Measurements from ENCODE around the gene SGCE. TPM values are rescaled to one million over a fixed set of nuclear protein-coding genes. Genes with fewer than 3 reads are reported as not detected.

The SGCE gene
- total RNA-seq, 3 donors from 2014 or later = 6.8 to 70.2 (median 6.8) TPM

GRCh38 chr7:94650147-94651051, 5.5 kb downstream of the SGCE start:
- Histone ChIP-seq H3K4me3 (no peak overlapping the region), H3K9me3 (no peaks in the 10 kb centered on the region), H3K36me3 (ENCODE audit: low read depth) (no peaks in the 10 kb centered on the region), H3K4me1 (ENCODE audit: low read depth) (peaks cover 5% of the 10 kb centered on the region)
- DNase-seq = no peak
- no peak for TF ChIP-seq CTCF (IDR thresholded peaks at IDR 0.05)
- no peak for ATAC-seq
- intact Hi-C loops (cut with DNase I, micrococcal nuclease) = no loop called here

- ATAC-seq (no peak), DNase-seq (no peak)
- intact Hi-C loops (cut with DNase I, micrococcal nuclease) = no loop called here
- no peak for TF ChIP-seq CTCF (IDR thresholded peaks at IDR 0.05)
- Histone ChIP-seq H3K9me3 (no peaks in the 10 kb centered on the region), H3K4me3 (no peak overlapping the region), H3K4me1 (ENCODE audit: low read depth) (no peaks in the 10 kb centered on the region), H3K36me3 (ENCODE audit: low read depth) (no peaks in the 10 kb centered on the region)
Observed at GRCh38 chr7:94649450-94649849, 6.5 kb downstream of the SGCE start.

- no peak for ATAC-seq
- Histone ChIP-seq H3K9me3 (no peaks in the 10 kb centered on the region), H3K4me3 (no peak overlapping the region), H3K4me1 (ENCODE audit: low read depth) (no peaks in the 10 kb centered on the region), H3K36me3 (ENCODE audit: low read depth) (no peaks in the 10 kb centered on the region)
- TF ChIP-seq CTCF (IDR thresholded peaks at IDR 0.05) = no peak
- DNase-seq = no peak
- intact Hi-C loops (cut with DNase I, micrococcal nuclease) = no loop called here
Observed at GRCh38 chr7:94648731-94649130, 7.2 kb downstream of the SGCE start.

GRCh38 chr7:94647295-94647694, 8.6 kb downstream of the SGCE start:
- ATAC-seq (no peak), DNase-seq (no peak)
- Histone ChIP-seq H3K4me3 (no peak overlapping the region), H3K4me1 (ENCODE audit: low read depth) (no peaks in the 10 kb centered on the region), H3K9me3 (no peaks in the 10 kb centered on the region), H3K36me3 (ENCODE audit: low read depth) (no peaks in the 10 kb centered on the region)
- intact Hi-C loops (cut with DNase I, micrococcal nuclease) = no loop called here
- TF ChIP-seq CTCF (IDR thresholded peaks at IDR 0.05) = no peak

- no peaks in the 10 kb centered on the region for H3K9me3 ChIP-seq
- ATAC-seq (no peak), DNase-seq (no peak)
- no peak for TF ChIP-seq CTCF (IDR thresholded peaks at IDR 0.05)
- no peaks in the 10 kb centered on the region for H3K36me3 ChIP-seq (ENCODE audit: low read depth)
- intact Hi-C loops (cut with DNase I, micrococcal nuclease) = no loop called here
- H3K4me1 ChIP-seq (ENCODE audit: low read depth) = no peaks in the 10 kb centered on the region
- no peak overlapping the region for H3K4me3 ChIP-seq
Observed at GRCh38 chr7:94643771-94644545, 12.0 kb downstream of the SGCE start.

Measured in mucosa of descending colon (tissue), 3 donors.